Gastrocnemius medialis (tissue), 4 donors: Measurements from ENCODE around the gene LCLAT1. TPM values are rescaled to one million over a fixed set of nuclear protein-coding genes. Genes with fewer than 3 reads are reported as not detected.
A peak's percentile ranks its signal among the peaks of the same experiment; 100 is the strongest.

Experiments
- ATAC-seq, 2 donors: fragments of 150-250 bp; one replicate each; pipeline ENCODE4 v1.9.1; 2016
- DNase-seq, 2 donors: peaks; one replicate each; pipeline ENCODE4 v3.0.0-alpha.2; 2019
- H3K27ac ChIP-seq, 4 donors: fragments of 200-600 bp; sonication (generic); 1 replicate in 1 of 4; 2 replicates in 3 of 4; pipeline ENCODE4 v1.5.1; 2016 to 2018; ENCODE audit warnings: mild to moderate bottlenecking in 2 of 4, moderate library complexity in 1 of 4
- H3K27me3 ChIP-seq, 3 donors: fragments of 200-600 bp; sonication (generic) in 2 of 3; 1 replicate in 1 of 3; 2 replicates in 2 of 3; pipeline versions ENCODE4 v1.5.1 to v1.6.0; 2016 to 2019; ENCODE audit warnings: mild to moderate bottlenecking in 1 of 3, moderate library complexity in 1 of 3
- H3K36me3 ChIP-seq, 2 donors: fragments of 200-600 bp; sonication (generic) in 1 of 2; one replicate each; pipeline ENCODE4 v1.5.1; 2017 to 2018
- H3K4me1 ChIP-seq, 2 donors: fragments of 200-600 bp; sonication (generic) in 1 of 2; one replicate each; pipeline ENCODE4 v1.5.1; 2016 to 2017; ENCODE audit warnings: mild to moderate bottlenecking in 2 of 2
- H3K4me3 ChIP-seq, 4 donors: fragments of 200-600 bp; sonication (generic) in 3 of 4; 1 replicate in 1 of 4; 2 replicates in 3 of 4; pipeline ENCODE4 v1.5.1; 2016 to 2019; ENCODE audit warnings: mild to moderate bottlenecking in 2 of 4
- H3K9me3 ChIP-seq, 3 donors: fragments of 200-600 bp; sonication (generic) in 2 of 3; 1 replicate in 1 of 3; 2 replicates in 2 of 3; pipeline ENCODE4 v1.5.1; 2016 to 2019
- POLR2A ChIP-seq, 2 donors: fragments of 450-650 bp; IDR thresholded peaks; one replicate each; pipeline ENCODE4 v1.6.1; 2017; ENCODE audit warnings: antibody characterized with exemption in 2 of 2, mild to moderate bottlenecking in 2 of 2, moderate library complexity in 2 of 2
- in situ Hi-C, 4 donors: fragments of 200-750 bp; cut with MboI; loops; one replicate each; pipeline versions ENCODE4 v1.15.0 to v1.8.0; 2017; ENCODE audit warnings: low sequenced_read_pairs in 4 of 4
- intact Hi-C: fragments of 100-400 bp; cut with DNase I; formaldehyde crosslinking; loops from one replicate; pipeline ENCODE4 v1.15.1; 2023; ENCODE audit warnings: low total_unique reads
- total RNA-seq, 4 donors: library from RNA; depleted of rRNA; stranded (reverse); fragments of >200 nt; gene quantifications; one replicate each; pipeline versions ENCODE4 v1.1.0 to v1.2.3, GENCODE V29; 2016
- TF ChIP-seq, protein P1 (sequence below), 5 experiments: fragments of 450-650 bp in 3 of 5; fragments of 200-600 bp in 2 of 5; sonication (generic) in 2 of 5; IDR thresholded peaks in 4 of 5; conservative IDR thresholded peaks in 1 of 5; 1 replicate in 4 of 5; 2 replicates in 1 of 5; pipeline ENCODE4 v1.5.1; 2016 to 2019; ENCODE audit warnings: antibody characterized with exemption in 5 of 5, mild to moderate bottlenecking in 3 of 5, moderate library complexity in 3 of 5

The LCLAT1 gene
- total RNA-seq, 4 donors from 2014 or later, result 4.3 to 14.5 (median 11.3) TPM

DNA sequence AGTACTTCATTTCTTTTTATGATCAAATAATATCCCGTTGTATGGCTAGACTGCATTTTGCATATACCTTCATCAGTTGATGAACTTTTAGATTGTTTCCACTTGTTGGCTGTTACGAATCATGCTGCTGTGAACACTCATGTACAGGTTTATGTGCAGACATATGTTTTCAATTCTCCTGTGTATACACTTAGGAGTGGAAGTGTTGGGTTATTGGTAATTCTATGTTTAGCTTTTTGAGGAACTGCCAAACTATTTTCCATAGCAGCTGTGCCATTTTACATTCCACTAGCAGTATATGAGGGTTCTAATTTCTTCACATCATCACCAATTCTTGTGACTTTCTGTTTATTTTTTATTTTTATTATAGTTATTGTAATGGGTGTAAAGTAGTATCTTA is 32.1 kb upstream of the LCLAT1 start:
- no peaks in the 10 kb centered on the region for H3K9me3 ChIP-seq
- H3K27me3 ChIP-seq, result no peaks in the 10 kb centered on the region
- H3K4me3 ChIP-seq, result no peak overlapping the region
- H3K36me3 ChIP-seq, result no peaks in the 10 kb centered on the region
- ATAC-seq, result no peak
- TF ChIP-seq, protein P1, sequence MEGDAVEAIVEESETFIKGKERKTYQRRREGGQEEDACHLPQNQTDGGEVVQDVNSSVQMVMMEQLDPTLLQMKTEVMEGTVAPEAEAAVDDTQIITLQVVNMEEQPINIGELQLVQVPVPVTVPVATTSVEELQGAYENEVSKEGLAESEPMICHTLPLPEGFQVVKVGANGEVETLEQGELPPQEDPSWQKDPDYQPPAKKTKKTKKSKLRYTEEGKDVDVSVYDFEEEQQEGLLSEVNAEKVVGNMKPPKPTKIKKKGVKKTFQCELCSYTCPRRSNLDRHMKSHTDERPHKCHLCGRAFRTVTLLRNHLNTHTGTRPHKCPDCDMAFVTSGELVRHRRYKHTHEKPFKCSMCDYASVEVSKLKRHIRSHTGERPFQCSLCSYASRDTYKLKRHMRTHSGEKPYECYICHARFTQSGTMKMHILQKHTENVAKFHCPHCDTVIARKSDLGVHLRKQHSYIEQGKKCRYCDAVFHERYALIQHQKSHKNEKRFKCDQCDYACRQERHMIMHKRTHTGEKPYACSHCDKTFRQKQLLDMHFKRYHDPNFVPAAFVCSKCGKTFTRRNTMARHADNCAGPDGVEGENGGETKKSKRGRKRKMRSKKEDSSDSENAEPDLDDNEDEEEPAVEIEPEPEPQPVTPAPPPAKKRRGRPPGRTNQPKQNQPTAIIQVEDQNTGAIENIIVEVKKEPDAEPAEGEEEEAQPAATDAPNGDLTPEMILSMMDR (IDR thresholded peaks at IDR 0.05 in 4 of 5, conservative IDR thresholded peaks at IDR 0.05 in 1 of 5), result no peak
- TF ChIP-seq POLR2A (IDR thresholded peaks at IDR 0.05), result no peak
- in situ Hi-C loops, result no loop called here
- no peak overlapping the region for H3K27ac ChIP-seq
- H3K4me1 ChIP-seq, result peaks cover 6 to 7% of the 10 kb centered on the region in 2 donors
- DNase-seq, result no peak
- intact Hi-C loops, result no loop called here

DNA sequence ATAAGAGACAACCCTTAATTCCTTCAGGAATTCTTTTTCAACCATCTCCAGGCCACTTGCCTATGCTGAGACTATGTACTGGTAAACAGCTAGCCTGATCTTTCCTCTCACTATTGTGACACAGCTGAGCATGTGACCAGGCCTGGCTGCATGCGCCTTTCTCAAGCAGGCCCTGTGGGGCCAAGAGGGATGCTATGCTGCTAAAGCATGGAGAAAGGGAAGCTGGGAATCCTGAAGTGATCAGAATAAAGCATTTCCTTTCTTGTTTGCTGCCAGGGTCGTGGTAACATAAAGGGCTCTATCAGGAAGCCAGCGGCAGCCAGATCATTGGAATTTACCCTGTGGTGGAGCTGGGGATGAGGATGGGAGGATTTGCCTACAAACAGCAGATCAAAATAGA is 29.8 kb upstream of the LCLAT1 start:
- Histone ChIP-seq H3K4me1 (peaks cover 5 to 16% of the 10 kb centered on the region in 2 donors), H3K36me3 (no peaks in the 10 kb centered on the region), H3K27me3 (no peaks in the 10 kb centered on the region), H3K9me3 (no peaks in the 10 kb centered on the region), H3K4me3 (no peak overlapping the region), H3K27ac (peak overlapping the region; percentile 25 to 66 (median 56))
- intact Hi-C loops, result no loop called here
- no peak for TF ChIP-seq POLR2A (IDR thresholded peaks at IDR 0.05)
- TF ChIP-seq, protein P1 (IDR thresholded peaks at IDR 0.05 in 4 of 5, conservative IDR thresholded peaks at IDR 0.05 in 1 of 5), result no peak
- in situ Hi-C loops, result no loop called here
- peak; percentile 53 to 66 for DNase-seq
- peak; percentile 84 to 85 for ATAC-seq

DNA sequence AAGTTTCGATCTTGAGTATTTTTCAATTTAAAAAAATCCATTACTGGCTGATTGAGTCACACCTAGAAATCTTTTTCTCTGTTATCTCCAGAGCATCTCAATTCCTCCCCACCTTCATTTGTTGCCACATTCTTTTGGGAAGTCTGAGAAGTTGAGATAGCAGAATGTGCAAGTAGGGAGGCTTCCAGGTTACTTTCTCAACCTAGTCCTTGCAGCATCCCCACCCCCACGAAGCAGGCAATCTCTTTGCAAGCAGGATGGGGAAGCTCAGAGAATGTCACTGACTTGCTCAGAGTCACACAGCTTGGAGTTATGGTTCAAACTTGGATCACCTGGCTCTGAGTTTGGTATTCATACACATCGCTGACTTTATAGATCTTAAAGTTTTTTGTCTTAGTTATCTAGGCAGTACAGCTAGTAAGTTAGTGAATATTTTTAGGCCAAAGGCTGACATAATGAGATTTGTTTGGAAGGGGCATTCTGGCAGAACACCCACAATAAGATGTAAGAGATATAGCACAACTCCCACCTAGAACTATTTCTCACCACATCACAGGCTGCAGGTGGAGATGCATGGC is 25.9 kb upstream of the LCLAT1 start:
- no peaks in the 10 kb centered on the region for H3K27me3 ChIP-seq
- intact Hi-C loops, result no loop called here
- ATAC-seq (no peak), DNase-seq (no peak)
- no peaks in the 10 kb centered on the region for H3K36me3 ChIP-seq
- H3K27ac ChIP-seq, result peak overlapping the region in 1 of 4 donors; percentile 17
- no peak for TF ChIP-seq POLR2A (IDR thresholded peaks at IDR 0.05)
- TF ChIP-seq, protein P1 (IDR thresholded peaks at IDR 0.05 in 4 of 5, conservative IDR thresholded peaks at IDR 0.05 in 1 of 5), result no peak
- peaks cover 0 to 17% of the 10 kb centered on the region in 2 donors for H3K4me1 ChIP-seq
- in situ Hi-C loops, result no loop called here
- H3K4me3 ChIP-seq, result no peak overlapping the region
- H3K9me3 ChIP-seq, result no peaks in the 10 kb centered on the region

DNA sequence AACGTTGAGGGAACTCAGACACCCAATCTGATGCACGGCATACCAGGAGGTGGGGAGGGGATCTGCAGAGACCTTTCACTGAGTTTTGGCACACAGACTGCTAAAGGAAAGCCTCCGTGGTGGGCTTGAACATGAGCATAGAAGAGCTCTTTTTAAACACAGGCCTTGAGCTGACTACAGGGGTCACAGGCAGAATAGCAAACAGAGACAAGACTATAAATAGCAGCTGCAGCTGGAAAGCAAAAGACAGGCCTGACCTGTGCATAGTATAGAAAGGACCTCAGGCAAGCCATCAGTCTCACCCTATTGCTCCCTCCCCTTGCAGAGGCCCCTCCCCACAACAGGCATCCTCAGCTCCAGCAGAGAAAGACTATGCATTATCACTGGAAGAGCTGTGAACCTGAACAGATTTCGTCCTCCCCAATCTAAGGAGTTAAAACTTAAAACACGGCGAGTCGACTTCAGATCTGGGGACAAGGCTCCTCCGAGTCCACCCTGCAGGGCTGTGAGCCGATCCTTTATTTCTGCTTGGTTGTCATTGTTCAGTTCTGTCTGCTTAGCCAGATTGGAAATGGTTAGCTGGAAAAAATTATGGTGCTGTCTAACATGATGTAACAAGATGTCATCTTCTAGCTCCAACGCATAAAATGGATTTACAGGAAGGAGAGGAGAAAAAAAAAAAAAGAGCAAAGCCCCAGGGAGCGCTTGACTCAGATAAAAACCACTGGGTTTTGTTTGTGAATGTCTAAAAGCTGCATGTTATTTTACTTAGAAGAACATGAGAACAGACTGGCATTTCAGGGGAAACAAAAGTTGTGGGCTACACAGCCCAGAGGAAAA is 25.2 kb upstream of the LCLAT1 start:
- H3K36me3 ChIP-seq, result no peaks in the 10 kb centered on the region

More for the DNA sequence above, 25.2 kb upstream of the LCLAT1 start:
- H3K4me1 ChIP-seq, result peaks cover 0 to 17% of the 10 kb centered on the region in 2 donors
- intact Hi-C loops (no loop called here), in situ Hi-C loops (no loop called here)
- DNase-seq, result no peak
- H3K9me3 ChIP-seq, result no peaks in the 10 kb centered on the region
- TF ChIP-seq POLR2A (IDR thresholded peaks at IDR 0.05), result no peak
- TF ChIP-seq, protein P1 (IDR thresholded peaks at IDR 0.05 in 4 of 5, conservative IDR thresholded peaks at IDR 0.05 in 1 of 5), result no peak
- peak overlapping the region in 2 of 4 donors; percentile 17 to 21 for H3K27ac ChIP-seq
- H3K27me3 ChIP-seq, result no peaks in the 10 kb centered on the region
- H3K4me3 ChIP-seq, result no peak overlapping the region
- ATAC-seq, result peak; percentile 35 to 41
